GM21786 (cell line): Measurements from ENCODE around the gene HCCS.
A peak's percentile ranks its signal among the peaks of the same experiment; 100 is the strongest.
"Not testable (repeated sequence)": the region's sequence is repeated elsewhere in the genome, so short reads cannot be mapped to it uniquely, and the experiment has no call there.

ENCODE experiments used
- ATAC-seq: cut with Tn5 transposase; IDR thresholded peaks from one replicate; pipeline ENCODE4 v1.9.1; 2021; ENCODE audit not compliant: unreplicated experiment

Gene HCCS

DNA sequence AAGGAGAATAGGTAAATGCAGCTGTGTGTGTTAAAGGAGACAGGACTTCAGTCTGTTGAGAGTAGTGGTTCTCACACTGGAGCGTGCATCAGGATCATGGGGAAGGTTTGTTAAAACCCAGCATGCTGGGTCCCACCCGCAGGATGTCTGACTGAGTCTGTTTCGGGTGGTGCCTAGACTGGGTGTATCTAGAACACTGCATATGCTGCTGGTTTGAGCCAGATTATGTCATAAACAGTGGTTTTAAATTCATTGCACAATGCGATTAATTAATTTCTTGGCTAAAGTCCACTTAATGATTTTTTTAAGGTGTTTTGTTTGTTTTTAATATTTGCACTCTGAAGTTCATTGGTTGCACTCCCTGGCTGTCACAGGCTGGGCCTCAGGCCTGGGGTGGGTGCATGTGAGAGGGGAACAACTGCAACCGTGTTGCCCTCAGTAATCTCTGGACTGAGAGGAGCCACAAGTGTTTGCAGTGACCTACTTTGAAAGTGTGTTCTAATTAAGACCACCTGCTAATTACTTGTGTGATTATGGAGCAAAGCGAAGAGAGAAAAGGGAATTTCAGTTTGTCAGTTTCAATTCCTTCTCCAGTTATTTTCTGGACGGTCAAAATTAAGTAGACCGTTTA lies 8.3 kb downstream of the HCCS start:
- ATAC-seq, result no peak

DNA sequence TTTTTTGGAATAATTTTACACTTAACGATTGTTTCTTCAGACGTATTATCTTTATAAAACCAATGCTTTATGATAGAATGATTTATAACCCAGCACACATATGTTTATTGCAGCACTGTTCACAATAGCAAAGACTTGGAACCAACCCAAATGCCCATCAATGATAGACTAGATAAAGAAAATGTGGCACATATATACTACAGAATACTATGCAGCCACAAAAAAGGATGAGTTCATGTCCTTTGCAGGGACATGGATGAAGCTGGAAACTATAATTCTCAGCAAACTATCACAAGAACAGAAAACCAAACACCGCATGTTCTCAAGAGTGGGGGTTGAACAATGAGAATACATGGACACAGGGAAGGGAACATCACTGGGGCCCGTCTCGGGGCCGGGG lies 12.0 kb downstream of the HCCS start:
- ATAC-seq, result not testable (repeated sequence)

GRCh38 chrX:11124112-11124511 lies 13.0 kb downstream of the HCCS start:
- ATAC-seq, result no peak

DNA sequence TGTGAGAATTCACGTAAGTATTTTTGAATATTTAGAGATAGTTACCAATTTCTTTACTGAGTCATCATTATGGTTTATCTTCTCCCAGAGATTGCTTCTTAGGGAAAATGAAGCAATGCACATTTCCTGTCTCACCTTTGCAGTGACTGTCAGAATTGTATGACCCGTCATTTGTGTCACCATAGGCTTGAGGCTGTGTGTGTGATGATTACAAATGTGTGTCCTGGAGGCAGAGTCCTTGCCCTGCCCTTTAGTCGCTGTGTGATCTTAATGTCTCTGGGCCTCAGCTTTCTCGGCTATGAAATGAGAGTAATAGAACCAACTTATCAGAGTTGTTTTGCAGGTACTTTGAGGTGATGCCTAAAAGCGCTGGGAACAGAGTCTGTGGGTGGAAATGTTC lies 13.9 kb downstream of the HCCS start:
- ATAC-seq, result no peak

DNA sequence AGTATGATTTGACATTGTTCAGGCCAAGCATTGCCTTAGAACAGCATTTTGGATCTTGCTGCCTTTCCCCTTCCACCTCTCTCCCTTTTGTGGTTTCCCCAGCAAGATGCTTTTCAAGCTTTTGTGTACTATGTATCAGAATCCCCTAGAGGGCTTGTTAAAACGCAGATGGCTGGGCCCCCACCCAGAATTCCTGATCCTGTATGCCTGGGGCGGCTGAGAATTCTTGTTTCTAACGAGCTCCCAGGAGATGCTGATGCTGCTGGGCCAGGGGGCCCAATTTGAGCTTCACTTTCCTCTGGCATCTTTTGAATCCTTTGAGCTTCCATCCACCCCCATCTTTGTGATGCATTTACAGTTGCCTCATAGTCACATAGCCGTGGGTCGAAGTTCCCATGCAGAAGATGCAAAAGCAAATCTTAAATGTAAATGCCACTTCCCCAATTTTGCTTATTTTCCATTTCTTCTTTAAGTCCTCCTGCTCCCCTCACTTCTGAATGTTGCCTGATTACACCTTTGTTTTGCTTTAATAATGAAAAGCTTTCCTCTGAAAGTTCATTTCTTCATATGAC lies 18.5 kb downstream of the HCCS start:
- no peak for ATAC-seq

DNA sequence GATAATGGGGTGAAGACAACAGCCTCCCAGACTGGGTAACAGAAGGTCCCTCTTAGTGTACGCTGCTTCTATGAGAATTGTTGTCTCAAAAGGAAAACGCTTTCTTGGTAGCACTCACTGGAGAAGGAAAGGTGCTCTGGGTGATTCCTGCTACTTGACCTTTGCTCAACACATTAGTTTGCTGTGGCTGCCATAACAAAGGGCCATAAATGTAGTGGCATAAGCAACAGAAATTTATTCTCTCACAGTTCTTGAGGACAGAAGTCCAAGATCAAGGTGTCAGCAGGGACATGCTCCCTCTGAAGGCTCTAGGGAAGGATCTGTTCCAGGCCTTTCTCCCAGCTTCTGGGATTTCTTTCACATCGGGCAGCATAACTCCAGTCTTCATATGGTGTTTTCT lies 19.0 kb downstream of the HCCS start:
- no peak for ATAC-seq

DNA sequence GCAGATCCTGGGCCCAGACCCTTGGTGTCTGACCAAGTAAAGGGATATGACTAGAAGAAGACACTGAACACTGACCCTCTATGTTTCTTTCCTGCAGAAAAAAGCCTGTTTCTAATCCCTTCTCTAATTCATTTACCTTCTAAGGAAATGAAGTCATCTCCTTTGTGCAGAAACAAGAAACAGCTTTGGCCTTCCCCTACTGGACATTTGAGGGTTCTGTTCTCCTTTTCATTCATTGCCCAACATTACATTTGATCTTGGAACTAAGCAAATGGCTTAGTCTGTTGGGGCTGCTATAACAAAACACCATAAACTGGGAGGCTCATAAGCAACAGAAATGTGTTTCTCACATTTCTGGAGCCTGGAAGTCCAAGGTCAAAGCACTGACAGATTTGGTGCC lies 20.0 kb downstream of the HCCS start:
- no peak for ATAC-seq

GRCh38 chrX:11135564-11136185 lies 24.5 kb downstream of the HCCS start:
- ATAC-seq, result no peak

DNA sequence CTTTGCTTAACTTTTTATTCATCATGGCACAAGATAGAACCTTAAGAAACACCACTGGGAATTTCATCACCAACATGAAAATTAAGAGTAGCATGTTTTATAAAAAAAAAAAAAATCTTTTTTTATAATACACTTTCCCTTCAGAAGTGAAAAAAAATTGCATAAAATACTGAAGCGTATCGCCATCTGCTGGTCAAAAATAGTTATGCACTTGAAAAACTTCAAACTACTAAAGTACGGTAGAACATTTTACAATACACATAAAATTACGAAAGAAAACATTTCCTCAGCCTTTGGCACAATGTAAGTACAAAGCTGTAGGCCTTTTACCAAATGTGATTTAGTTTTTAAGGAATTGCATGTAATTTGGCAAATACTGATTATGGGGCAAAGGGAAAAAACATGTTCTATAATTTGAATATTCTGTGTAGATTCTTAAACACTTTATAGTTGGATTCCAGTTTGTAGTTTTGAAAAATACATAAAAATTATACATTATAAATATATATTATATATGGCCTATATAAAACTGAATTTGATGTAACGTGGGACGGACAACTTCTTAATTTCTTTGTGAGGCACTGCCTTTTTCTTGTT lies 26.5 kb downstream of the HCCS start:
- no peak for ATAC-seq

DNA sequence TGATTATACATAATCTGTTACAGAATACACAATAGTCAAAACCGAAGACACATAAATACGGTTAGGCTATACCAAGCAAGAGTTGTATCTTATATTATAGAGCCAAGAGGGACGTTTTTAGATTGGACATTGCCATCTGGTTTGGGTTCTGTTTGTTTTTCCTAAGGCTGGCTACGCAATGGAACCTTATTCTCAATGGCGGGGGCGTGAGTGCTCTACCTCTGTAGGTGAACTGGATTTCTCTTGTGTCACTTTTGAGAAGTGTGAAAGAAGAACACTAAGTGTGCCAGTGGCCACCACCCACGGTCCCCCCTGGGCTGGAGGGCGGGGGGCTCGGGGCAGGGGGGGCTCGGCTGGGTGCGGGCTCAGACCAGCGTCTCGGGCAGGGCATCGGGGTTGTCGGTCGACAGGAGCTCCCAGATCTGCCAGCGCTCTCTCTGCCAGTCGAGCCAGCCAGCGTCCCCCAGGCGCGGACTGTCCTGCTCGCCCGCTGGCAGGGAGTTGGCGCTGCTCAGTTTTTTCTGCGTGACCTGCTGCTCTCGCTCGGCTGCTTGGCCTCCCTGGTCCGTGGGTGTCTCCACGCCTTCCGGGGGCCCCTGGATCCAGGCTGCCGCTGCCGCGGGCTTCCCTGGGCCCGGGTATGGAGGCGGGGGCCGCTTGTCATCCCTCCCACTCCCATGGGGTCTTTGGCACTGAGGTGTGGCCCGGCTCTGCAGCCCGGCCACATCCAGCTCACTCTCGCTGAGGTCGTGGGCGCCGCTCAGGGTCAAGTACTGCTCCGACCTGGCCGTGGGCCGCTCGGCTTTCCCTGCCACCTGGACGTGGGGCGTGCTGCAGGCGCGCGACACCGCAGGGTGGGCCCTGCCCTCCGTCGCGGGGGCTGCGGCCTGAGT lies 27.6 kb downstream of the HCCS start:
- ATAC-seq, result no peak

DNA sequence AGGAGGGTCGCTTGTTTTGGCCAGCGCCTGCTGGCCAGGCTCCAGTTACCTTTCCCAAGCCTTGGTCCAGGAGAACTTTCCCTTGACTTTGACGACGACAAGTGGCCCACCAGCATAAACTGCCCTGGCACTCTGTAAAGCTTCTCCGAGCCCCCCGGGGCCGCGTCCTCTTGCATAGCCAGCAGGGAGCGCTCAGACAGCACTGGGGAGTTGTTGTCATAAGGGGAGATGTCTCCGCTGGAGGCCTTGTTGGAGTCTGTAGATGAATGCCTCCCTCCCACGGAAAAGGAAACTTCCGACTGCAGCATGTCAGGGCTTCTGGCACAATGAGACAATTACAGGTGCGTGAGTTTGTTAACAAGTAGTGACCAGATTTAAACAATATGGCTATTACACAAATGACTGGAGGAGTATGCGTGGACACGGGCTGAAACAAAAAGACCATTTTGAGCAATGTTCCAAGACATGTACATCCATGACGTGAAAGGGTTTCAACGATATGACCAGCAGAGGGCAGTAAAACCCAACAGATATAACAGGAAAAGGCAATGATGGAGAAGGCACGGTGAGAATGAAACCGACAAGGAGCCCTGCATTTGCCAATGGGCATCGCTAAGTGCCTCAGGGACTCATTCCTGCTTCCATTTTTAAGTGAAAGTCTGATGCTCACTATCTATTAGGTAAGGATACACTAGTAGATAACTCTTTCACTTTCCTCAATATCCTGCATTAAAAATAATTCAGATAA lies 33.0 kb downstream of the HCCS start:
- ATAC-seq, result peak; percentile 91

- ATAC-seq, result no peak
These were observed 35.3 kb downstream of the HCCS start for GRCh38 chrX:11146411-11146810.

- no peak for ATAC-seq
These were observed 37.3 kb downstream of the HCCS start for GRCh38 chrX:11148401-11148800.

DNA sequence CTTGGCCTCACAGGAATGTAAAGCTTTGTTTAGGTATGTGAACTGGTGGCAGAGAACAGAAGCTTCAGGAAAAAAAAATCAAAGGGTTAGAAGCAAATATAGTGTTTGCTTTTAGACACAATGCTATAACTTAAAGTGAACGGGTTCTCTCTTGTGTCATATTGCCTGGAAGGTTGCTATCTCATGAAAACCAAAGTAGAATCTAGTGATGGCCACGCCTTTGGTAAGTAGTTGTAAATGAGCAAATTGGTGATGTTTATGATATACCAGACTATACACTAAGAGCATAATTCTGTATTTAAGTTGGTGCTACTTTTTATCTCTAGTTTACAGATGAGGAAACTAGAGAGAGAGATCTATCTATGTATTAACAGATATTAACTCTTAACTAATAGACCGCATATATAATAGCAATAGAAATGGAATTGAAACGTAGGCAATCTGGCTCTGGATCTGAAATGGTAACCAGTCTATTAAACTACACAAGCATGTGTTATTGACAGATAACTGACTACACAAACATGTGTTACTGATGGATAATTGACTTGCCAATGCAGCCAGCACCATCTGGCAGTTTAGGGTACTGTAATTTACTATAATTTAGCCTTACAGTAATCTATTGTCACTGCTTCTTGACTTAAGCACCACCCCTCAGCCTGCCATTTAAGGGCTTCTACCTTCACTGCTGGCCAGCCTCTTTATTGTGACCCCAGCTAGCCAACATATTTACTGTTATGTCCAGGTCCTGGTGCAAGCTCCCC lies 40.8 kb downstream of the HCCS start:
- no peak for ATAC-seq

GRCh38 chrX:11159149-11159548 lies 48.0 kb downstream of the HCCS start:
- no peak for ATAC-seq

- ATAC-seq, result no peak
These were observed 53.3 kb downstream of the HCCS start for GRCh38 chrX:11164433-11164832.

DNA sequence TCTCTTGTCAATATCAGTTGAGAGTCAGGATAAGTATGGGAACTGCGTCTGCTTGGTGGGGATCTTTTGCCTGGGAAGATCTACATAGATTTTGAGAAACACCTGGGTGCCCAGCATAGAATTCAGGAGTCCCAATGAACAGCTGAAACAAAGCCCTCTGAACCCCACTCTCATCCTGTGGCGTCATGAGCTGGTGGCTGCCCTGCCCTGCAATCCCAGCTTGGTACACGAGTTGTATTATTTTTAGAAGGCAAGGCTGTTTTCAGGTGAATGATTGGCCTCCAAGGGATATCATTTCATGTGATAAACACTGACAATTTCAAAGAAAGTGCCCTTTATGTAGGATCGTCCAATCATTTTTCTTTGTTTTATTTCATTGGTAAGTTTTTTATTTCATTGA lies 60.8 kb downstream of the HCCS start:
- ATAC-seq, result no peak

- ATAC-seq, result no peak
These were observed 61.3 kb downstream of the HCCS start for GRCh38 chrX:11172415-11172814.
